DND-41 (cell line): ENCODE data around the gene PHF2.

Experiments used
- ATAC-seq: fragments of 200-7000 bp; cut with Tn5 transposase; 3 replicates; pipeline ENCODE4 v1.9.1; 2021; ENCODE audit warnings: low read depth; ENCODE audit not compliant: insufficient read depth
- DNase-seq: peaks from one replicate; pipeline ENCODE4 v3.0.0-alpha.2; 2020
- H2AFZ ChIP-seq: 2 replicates; pipeline ENCODE4 v1.6.0; 2012; ENCODE audit warnings: low read depth, low read length
- H3K27ac ChIP-seq: 2 replicates; pipeline ENCODE4 v1.5.1; 2012; ENCODE audit warnings: low read length, inconsistent platforms
- H3K27me3 ChIP-seq: fragments of 200-600 bp; sonication (generic); 2 replicates; pipeline ENCODE4 v1.6.0; 2012; ENCODE audit warnings: low read length, mild to moderate bottlenecking, inconsistent platforms; ENCODE audit not compliant: insufficient read depth, poor library complexity
- H3K36me3 ChIP-seq: 2 replicates; pipeline ENCODE4 v1.5.1; 2012; ENCODE audit warnings: low read length, inconsistent platforms; ENCODE audit not compliant: insufficient read depth
- H3K4me1 ChIP-seq: 2 replicates; pipeline ENCODE4 v1.5.1; 2012; ENCODE audit warnings: mild to moderate bottlenecking, low read length; ENCODE audit not compliant: insufficient read depth
- H3K4me2 ChIP-seq: 2 replicates; pipeline ENCODE4 v1.6.0; 2012; ENCODE audit warnings: mild to moderate bottlenecking, moderate library complexity, low read length, inconsistent platforms; ENCODE audit not compliant: insufficient read depth
- H3K4me3 ChIP-seq, 2 experiments: fragments of 200-600 bp in 1 of 2; shearing (Covaris generic) in 1 of 2; 2 replicates each; pipeline ENCODE4 v1.5.1; 2012 to 2016; ENCODE audit warnings: inconsistent platforms in 2 of 2, low read length in 2 of 2, mild to moderate bottlenecking in 2 of 2, low read depth in 1 of 2, moderate library complexity in 1 of 2
- H3K79me2 ChIP-seq: 2 replicates; pipeline ENCODE4 v1.6.0; 2012; ENCODE audit warnings: low read length, inconsistent platforms; ENCODE audit not compliant: insufficient read depth
- H3K9ac ChIP-seq: 2 replicates; pipeline ENCODE4 v1.6.0; 2012; ENCODE audit warnings: low read depth, mild to moderate bottlenecking, inconsistent platforms, low read length, moderate library complexity
- H3K9me3 ChIP-seq: 2 replicates; pipeline ENCODE4 v1.5.1; 2012; ENCODE audit warnings: low read length, moderate library complexity, mild to moderate bottlenecking, inconsistent platforms; ENCODE audit not compliant: insufficient read depth, severe bottlenecking
- H4K20me1 ChIP-seq: 2 replicates; pipeline ENCODE4 v1.6.0; 2012; ENCODE audit warnings: low read length; ENCODE audit not compliant: insufficient read depth
- CTCF ChIP-seq: IDR thresholded peaks from 2 replicates; pipeline ENCODE4 v1.5.1; 2012; ENCODE audit warnings: borderline replicate concordance, low read length, moderate library complexity, mild to moderate bottlenecking; ENCODE audit not compliant: poor library complexity, severe bottlenecking; ENCODE audit errors: extremely low read depth
- EZH2 ChIP-seq: IDR thresholded peaks from 3 replicates; pipeline ENCODE4 v1.6.1; 2012; ENCODE audit warnings: borderline replicate concordance, low read depth, mild to moderate bottlenecking, moderate library complexity, low read length, inconsistent platforms; ENCODE audit not compliant: severe bottlenecking

Gene PHF2

GRCh38 chr9:93616044-93616443 is 39.7 kb downstream of the PHF2 start:
- H3K4me1 ChIP-seq, result no peaks in the 10 kb centered on the region
- no peak overlapping the region for H3K9ac ChIP-seq
- H2AFZ ChIP-seq, result no peak overlapping the region
- H3K27ac ChIP-seq, result no peak overlapping the region
- no peaks in the 10 kb centered on the region for H3K9me3 ChIP-seq
- no peak overlapping the region for H3K4me3 ChIP-seq
- H3K36me3 ChIP-seq, result no peaks in the 10 kb centered on the region; the same call in 1 of the 2 replicates
- TF ChIP-seq CTCF, result no peak
- no peak for TF ChIP-seq EZH2
- no peaks in the 10 kb centered on the region for H3K27me3 ChIP-seq
- ATAC-seq (no peak), DNase-seq (no peak)
- no peak overlapping the region for H3K4me2 ChIP-seq
- H4K20me1 ChIP-seq, result peaks cover 59% of the 10 kb centered on the region
- H3K79me2 ChIP-seq, result peaks cover 92% of the 10 kb centered on the region

- no peak for ATAC-seq
- no peaks in the 10 kb centered on the region; the same call in 1 of the 2 replicates for H3K36me3 ChIP-seq
- H3K4me2 ChIP-seq, result no peak overlapping the region
- TF ChIP-seq CTCF, result no peak
- no peak for TF ChIP-seq EZH2
- H3K27ac ChIP-seq, result no peak overlapping the region
- peaks cover 71% of the 10 kb centered on the region for H4K20me1 ChIP-seq
- no peak overlapping the region for H2AFZ ChIP-seq
- H3K9me3 ChIP-seq, result no peaks in the 10 kb centered on the region
- H3K4me1 ChIP-seq, result no peaks in the 10 kb centered on the region
- H3K27me3 ChIP-seq, result no peaks in the 10 kb centered on the region
- peaks cover 94% of the 10 kb centered on the region for H3K79me2 ChIP-seq
- H3K9ac ChIP-seq, result no peak overlapping the region
- no peak for DNase-seq
- no peak overlapping the region for H3K4me3 ChIP-seq
Measured at GRCh38 chr9:93617273-93617672, 40.9 kb downstream of the PHF2 start.

- H3K9ac ChIP-seq, result no peak overlapping the region
- TF ChIP-seq CTCF (no peak), EZH2 (no peak)
- H3K27me3 ChIP-seq, result no peaks in the 10 kb centered on the region
- no peaks in the 10 kb centered on the region; the same call in 1 of the 2 replicates for H3K36me3 ChIP-seq
- no peak for ATAC-seq
- H3K9me3 ChIP-seq, result peaks cover 6% of the 10 kb centered on the region
- no peak overlapping the region for H2AFZ ChIP-seq
- no peak overlapping the region for H3K4me2 ChIP-seq
- H4K20me1 ChIP-seq, result peaks cover 80% of the 10 kb centered on the region
- peaks cover 94% of the 10 kb centered on the region for H3K79me2 ChIP-seq
- H3K4me3 ChIP-seq, result no peak overlapping the region
- no peaks in the 10 kb centered on the region for H3K4me1 ChIP-seq
- no peak for DNase-seq
- H3K27ac ChIP-seq, result no peak overlapping the region
Measured at GRCh38 chr9:93619272-93619775, 42.9 kb downstream of the PHF2 start.
